HG03139 (cell line): ENCODE results near the gene RNF5.
"Not testable (repeated sequence)": the region's sequence is repeated elsewhere in the genome, so short reads cannot be mapped to it uniquely, and the experiment has no call there.

Source experiments
- ATAC-seq: cut with Tn5 transposase; IDR thresholded peaks from one replicate; pipeline ENCODE4 v1.9.1; 2021; ENCODE audit not compliant: unreplicated experiment

Gene RNF5

GRCh38 chr6:32188381-32189068, 10.3 kb downstream of the RNF5 start:
- no peak for ATAC-seq

GRCh38 chr6:32189069-32189741, 11.0 kb downstream of the RNF5 start:
- ATAC-seq: no peak

GRCh38 chr6:32189742-32190053, 11.5 kb downstream of the RNF5 start:
- no peak for ATAC-seq

GRCh38 chr6:32190054-32190851, 12.0 kb downstream of the RNF5 start, which contains the start of gene PBX2:
Gene PBX2 (minus strand): TSS chr6:32190202. CDS start chr6:32189915, 287 bp downstream.
- ATAC-seq: peak; percentile 57

GRCh38 chr6:32190911-32191677, 12.9 kb downstream of the RNF5 start:
- ATAC-seq: no peak

GRCh38 chr6:32191696-32192607, 13.7 kb downstream of the RNF5 start:
- no peak for ATAC-seq

- ATAC-seq: no peak
Observed at GRCh38 chr6:32192608-32193039, 14.4 kb downstream of the RNF5 start, which contains the start of gene GPSM3. Gene GPSM3 (minus strand): TSS chr6:32192643. CDS start chr6:32192513, 130 bp downstream.

- ATAC-seq: not testable (repeated sequence)
Observed at GRCh38 chr6:32193096-32193495, 14.9 kb downstream of the RNF5 start.

GRCh38 chr6:32194388-32194787, 16.2 kb downstream of the RNF5 start:
- no peak for ATAC-seq

- no peak for ATAC-seq
Observed at GRCh38 chr6:32194825-32195651, 16.8 kb downstream of the RNF5 start.

GRCh38 chr6:32195652-32195901, 17.4 kb downstream of the RNF5 start:
- ATAC-seq: peak; percentile 65

- peak; percentile 19 for ATAC-seq
Observed at GRCh38 chr6:32195902-32196681, 17.9 kb downstream of the RNF5 start.

- ATAC-seq: no peak
Observed at GRCh38 chr6:32196682-32197616, 18.7 kb downstream of the RNF5 start.

- no peak for ATAC-seq
Observed at GRCh38 chr6:32198345-32198696, 20.1 kb downstream of the RNF5 start.

GRCh38 chr6:32198866-32199265, 20.7 kb downstream of the RNF5 start:
- ATAC-seq: no peak

- ATAC-seq: no peak
Observed at GRCh38 chr6:32200711-32201475, 22.7 kb downstream of the RNF5 start.

- no peak for ATAC-seq
Observed at GRCh38 chr6:32202186-32202585, 24.0 kb downstream of the RNF5 start.
